Kasumi-1 (cell line): ENCODE results near the gene PIK3IP1.
"Not testable (repeated sequence)": the region's sequence is repeated elsewhere in the genome, so short reads cannot be mapped to it uniquely, and the experiment has no call there.

Experiments used
- DNase-seq, 2 experiments: peaks; one replicate each; lab custom pipeline; 2025; lab: John Stamatoyannopoulos, UW

Gene PIK3IP1, protein sequence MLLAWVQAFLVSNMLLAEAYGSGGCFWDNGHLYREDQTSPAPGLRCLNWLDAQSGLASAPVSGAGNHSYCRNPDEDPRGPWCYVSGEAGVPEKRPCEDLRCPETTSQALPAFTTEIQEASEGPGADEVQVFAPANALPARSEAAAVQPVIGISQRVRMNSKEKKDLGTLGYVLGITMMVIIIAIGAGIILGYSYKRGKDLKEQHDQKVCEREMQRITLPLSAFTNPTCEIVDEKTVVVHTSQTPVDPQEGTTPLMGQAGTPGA

GRCh38 chr22:31292236-31292989, at the start of gene PIK3IP1:
Gene PIK3IP1, minus strand, starts transcription at chr22:31292488. Its CDS starts 144 bp downstream, at chr22:31292344.
- peak; percentile 91 for DNase-seq

- DNase-seq, result no peak
Observed at GRCh38 chr22:31341386-31342088, 49.2 kb upstream of the PIK3IP1 start.

GRCh38 chr22:31340765-31341247, 48.5 kb upstream of the PIK3IP1 start:
- no peak for DNase-seq

DNA sequence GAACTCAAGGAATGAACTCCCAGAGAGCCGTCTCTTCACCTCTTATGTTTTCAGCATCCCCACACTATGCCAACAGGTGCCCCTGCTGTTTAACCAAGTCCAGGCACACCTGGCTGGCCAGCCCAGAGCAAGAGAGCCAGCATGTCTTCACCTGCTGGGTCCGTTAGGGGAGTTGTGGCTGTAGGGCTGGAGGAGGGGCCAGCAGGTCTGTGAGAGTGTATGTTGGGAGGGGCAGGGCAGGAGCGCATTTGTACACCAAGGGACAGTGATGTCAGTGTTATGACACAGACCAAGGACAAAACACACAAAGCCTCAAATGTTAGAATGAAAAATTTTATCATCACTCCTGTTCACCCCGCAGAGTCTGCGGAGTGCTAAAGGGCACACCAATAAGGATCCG, 48.1 kb upstream of the PIK3IP1 start:
- DNase-seq, result no peak

DNA sequence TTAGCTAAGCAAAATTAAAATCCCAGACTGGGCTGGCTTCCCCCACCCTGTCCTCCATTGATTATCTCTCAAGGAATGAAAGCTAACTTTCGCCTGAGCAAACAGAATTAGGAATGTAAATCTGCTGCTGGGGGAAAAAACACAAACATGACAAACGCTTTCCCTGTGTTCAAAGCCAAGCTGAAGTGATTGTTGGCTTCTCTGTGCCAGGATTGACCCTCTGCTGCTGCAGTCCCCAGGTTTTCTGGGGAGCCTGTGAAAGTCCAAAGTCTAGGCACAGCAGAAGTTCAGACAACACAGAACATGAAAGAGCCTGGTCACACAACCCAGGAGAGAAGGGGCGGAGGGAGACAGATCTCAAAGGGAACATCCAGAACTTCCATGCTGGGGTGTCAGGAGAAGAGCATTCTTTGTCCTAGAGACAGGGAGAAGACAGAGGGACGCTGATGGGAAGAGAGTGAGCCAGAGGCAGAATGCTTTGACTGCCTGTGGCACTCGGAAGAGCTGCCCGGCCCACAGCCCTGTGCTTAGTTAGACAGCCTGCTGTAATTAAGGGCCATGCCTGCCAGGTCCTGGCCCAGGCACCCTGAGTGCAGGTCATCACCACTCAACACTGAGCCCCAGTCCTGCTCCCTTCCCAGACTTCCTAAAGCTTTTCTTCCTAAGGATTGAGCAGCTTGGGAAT, 47.0 kb upstream of the PIK3IP1 start:
- no peak for DNase-seq

GRCh38 chr22:31337178-31337577, 44.9 kb upstream of the PIK3IP1 start:
- no peak for DNase-seq

DNA sequence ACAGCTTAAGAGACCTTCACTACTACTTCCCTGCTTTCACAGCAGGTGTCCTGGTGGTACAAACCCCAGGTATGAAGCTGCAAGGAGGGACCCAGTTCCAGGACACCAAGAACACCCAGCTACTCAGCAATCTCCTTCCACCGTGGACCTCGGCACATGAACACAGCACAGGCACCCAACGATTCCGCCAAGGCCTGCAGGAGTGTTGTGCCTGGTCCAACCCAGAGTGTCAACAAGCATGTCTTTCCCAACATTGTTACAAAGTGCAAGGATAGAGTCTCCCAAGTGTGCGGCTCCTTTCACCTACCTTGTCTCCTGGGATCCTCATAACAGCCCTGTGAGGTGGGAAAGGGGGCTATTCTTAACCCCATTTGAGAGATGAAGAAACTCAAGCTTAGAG, 42.0 kb upstream of the PIK3IP1 start:
- DNase-seq, result no peak

GRCh38 chr22:31333641-31334040, 41.4 kb upstream of the PIK3IP1 start:
- DNase-seq, result no peak

- DNase-seq, result no peak
Observed at GRCh38 chr22:31332886-31333285, 40.6 kb upstream of the PIK3IP1 start.

DNA sequence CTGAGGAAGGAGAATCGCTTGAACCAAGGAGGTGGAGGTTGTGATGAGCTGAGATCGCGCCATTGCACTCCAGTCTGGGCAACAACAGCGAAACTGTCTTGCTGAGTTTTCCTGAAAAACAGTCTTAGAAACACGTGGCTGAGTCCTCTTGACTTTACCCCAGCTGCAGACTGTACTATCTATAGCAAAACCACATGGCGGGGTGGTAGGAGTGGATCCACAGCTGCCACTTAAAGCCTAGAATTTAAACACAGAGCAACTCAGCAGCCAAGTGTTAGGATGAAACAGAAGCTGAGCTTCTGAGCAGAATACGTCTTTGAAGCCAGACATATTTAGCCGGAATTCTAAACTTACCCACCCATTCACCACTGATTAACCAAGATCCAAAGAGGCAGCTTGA, 39.7 kb upstream of the PIK3IP1 start:
- DNase-seq, result no peak

GRCh38 chr22:31329453-31330215, 37.3 kb upstream of the PIK3IP1 start:
- no peak for DNase-seq

DNA sequence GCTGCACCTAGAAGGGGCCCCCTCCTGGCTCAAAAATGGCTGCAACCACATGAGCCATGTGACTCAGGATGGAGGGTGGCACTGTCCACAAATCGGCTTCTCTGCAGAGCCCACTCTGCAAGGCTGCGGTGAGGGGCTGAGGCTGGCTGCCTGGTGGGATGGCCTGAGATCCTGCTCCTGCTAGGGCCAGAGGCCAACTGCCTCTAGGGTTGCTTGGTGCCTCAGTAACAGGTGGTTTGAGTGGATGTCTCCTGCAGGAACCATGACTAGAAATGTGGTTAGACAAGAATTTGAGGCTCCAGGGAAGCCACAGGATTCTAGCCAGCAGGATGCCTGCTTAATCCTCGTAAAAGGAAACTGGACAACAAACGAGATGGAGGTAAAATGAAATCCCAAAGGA, 36.7 kb upstream of the PIK3IP1 start:
- no peak for DNase-seq

DNA sequence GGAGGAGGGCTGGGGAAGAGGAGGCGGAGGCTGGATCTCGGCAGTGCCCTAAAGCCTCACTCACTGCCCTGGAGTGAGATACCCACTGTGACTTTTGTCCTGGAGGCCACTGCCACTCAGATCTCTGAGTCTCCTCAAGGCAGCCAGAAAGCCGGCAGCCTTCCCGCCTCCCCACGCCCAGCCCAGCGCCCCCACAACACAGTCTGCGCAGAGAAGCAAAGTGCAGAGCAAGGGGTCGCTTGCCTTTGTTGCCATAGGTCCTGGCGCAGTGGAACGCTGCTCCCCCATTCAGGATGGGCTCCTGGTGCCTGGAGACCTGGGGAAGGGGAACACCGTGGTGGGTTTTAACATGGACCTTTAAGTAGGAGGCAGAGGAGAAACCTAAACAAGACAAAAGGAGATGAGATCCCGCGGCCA, 36.3 kb upstream of the PIK3IP1 start:
- no peak for DNase-seq

- no peak for DNase-seq
Observed at GRCh38 chr22:31327806-31328543, 35.7 kb upstream of the PIK3IP1 start.

DNA sequence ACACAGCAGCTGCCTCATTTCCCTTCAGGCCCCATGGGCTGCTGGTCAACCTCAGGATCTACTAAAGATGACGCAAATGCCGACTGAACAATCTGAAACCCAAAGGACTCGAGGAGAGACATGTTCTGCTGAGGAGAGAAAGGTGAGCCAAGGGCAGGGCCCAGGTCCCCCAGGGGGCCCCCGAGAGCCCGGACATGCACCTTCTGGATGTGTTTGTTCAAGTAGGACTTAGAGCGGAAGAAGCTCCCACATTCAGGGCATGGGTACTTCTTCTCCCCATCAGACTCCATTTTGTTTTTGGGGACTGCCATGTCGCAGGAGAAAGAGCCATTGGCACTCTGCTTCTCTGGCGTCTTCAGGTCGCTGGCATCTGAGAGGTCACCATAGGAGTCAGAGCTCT, 34.6 kb upstream of the PIK3IP1 start:
- DNase-seq, result no peak

DNA sequence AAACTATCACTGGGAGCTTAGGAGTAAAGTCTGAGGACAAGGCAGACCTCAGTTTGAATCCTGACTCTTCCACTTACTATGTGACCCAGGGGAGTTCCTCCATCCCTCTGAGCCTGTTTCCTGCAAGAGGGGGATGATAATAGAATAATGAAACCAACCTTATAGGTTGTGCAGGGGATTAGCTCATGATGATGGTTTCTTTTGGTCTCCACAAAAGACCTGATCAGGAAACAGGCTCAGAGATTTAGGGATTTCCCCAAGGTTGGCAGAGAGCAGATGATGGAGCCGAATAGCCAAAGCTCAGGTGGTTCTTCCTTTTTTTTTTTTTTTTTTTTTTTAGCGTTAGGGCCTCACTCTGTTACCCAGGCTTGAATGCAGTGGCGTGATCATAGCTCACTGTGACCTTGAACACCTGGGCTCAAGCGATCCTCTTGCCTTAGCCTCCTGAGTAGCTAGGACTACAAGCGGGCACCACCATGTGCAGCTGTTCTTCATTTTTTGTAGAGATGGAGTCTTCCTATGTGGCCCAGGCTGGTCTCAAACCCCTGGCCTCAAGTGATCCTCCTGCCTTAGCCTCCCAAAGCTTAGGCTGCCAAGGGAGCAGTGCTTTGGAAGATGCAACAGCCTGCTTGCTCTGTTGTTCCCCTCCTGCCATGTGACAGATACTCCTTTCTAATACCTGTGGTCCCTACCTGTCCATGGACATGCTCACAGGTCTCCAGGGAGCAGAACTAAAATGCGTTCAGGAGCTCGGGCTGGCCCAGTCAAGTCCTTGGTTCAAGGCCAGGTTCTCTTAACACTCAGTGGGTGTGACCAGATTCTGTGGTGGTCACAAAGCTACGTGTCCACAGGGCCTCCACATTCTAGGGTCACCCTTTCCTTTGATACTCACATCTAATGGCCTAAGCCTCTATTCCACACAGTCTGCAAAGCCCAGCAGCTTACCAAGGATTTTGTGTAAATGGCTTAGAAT, 31.6 kb upstream of the PIK3IP1 start:
- no peak for DNase-seq

GRCh38 chr22:31321421-31321820, 29.1 kb upstream of the PIK3IP1 start:
- DNase-seq, result no peak

DNA sequence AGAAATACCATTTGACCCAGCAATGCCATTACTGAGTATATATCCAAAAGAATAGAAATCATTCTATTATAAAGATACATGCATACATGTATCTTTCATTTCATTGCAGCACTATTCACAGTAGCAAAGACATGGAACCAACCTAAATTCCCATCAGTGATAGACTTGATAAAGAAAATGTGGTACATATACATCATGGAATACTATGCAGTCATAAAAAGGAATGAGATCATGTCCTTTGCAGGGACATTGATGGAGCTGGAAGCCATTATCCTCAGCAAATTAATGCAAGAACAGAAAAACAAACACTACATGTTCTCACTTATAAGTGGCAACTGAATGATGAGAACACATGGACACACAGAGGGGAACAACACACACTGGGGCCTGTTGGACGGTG, 21.9 kb upstream of the PIK3IP1 start:
- not testable (repeated sequence) for DNase-seq

- DNase-seq, result peak; percentile 37 to 65
Observed at GRCh38 chr22:31313366-31314147, 21.3 kb upstream of the PIK3IP1 start.
